Activated CD4-positive, alpha-beta T cell treated with anti-CD3 and anti-CD28 coated beads for 24 hours (primary cell): Measurements from ENCODE around the gene HOGA1.

ENCODE experiments used
- DNase-seq, 2 donors: peaks; one replicate each; pipeline ENCODE4 v3.0.0-alpha.2; 2020; ENCODE audit warnings: low read depth in 2 of 2

HOGA1 gene

DNA sequence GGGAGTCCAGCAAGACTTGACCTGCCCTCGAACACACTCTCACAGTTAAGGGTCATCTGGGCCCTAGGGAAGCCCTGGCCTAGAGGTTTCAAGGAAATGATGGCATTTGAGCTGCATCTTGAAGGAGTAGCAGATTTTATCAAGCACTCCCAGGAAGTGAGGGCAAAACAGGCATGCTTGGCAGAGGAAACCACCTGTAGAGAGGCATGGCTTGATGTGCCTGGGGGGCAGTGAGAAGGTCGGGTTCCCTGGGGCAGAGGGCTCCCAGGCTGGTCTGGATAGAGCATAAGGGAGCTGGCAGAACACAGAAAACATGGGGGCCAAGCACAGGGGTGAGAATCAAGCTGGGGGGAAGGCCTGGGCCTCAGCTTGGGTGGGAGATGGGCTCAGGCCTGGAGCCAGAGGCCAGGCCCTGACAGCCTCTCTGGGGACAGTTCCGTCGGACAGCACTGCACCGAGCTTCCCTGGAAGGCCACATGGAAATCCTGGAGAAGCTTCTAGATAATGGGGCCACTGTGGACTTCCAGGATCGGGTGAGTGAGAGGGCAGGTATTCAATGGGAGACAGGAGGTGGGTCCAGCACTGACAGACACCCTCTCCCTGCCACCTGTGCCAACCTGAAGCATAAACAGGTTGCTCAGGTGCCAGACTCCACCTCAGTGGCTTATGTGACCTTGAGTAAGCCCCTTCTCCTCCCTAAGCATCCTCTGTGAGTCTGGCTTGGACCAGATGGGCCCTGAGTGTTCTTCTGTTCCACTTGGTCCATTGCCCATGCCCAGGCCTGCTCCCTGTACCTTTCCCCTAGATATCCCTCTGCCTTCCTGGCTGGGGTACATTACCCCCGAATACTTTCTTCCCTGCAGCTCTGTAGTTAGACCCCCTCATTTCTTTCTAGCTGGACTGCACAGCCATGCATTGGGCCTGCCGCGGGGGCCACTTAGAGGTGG, 3.5 kb upstream of the HOGA1 start:
- DNase-seq, result no peak

DNA sequence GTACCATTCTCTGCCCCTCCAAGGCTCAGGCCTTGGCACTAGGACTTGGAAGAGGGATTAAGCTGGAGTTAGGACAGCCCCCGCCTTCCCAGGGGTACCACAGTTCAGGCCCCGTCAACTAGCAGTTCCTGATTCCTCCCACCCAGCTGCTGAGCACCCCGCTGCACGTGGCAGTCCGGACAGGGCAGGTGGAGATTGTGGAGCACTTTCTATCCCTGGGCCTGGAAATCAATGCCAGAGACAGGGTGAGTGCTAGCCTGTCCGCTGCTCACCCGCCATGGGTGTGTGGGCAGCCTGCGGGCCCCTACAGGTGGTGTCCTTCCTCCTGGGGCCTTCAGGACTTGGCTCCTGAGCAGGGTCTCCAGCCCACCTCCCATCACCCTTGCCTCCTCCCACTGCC, 2.0 kb upstream of the HOGA1 start:
- no peak for DNase-seq

DNA sequence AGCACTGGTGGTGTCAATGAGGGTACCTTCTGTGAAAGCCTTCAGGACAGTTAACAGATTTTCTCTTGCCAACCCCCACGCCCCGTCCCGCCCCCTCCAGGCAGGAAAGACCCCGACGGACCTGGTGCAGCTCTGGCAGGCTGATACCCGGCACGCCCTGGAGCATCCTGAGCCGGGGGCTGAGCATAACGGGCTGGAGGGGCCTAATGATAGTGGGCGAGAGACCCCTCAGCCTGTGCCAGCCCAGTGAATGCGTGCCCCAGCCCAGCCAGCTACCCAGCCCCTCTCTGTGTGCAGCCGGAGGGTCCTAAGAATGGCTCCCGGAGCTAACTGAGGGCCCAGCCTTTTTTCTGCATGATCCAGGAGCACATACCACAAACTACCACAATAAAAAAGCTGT, 713 bp upstream of the HOGA1 start:
- DNase-seq, result no peak

DNA sequence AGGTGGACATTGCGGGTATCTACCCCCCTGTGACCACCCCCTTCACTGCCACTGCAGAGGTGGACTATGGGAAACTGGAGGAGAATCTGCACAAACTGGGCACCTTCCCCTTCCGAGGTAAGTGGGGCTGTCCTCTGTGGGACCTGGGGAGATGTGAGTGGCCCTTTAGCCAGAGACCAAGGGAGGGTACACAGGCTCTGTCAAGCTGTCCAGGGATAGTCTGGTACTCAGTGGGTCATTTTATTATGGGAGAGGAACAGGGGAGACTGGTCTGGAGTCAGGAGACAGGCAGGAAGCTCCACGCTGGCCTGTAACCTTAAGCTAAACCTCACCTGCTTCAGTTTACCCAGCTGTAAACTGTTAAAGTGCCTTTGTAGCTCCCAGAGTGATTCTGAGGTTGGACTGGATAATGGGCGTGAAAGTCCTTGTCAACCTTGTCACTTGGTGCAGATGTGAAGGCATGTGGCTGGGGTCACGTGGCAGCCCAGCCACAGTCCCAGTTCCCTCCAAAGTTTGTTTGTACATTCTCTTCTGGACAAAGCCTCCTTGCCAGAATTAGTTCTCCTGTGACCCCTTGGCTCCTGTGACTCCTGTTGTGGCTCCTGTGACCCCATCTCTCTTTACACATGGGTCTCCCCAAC, 729 bp downstream of the HOGA1 start:
- no peak for DNase-seq

DNA sequence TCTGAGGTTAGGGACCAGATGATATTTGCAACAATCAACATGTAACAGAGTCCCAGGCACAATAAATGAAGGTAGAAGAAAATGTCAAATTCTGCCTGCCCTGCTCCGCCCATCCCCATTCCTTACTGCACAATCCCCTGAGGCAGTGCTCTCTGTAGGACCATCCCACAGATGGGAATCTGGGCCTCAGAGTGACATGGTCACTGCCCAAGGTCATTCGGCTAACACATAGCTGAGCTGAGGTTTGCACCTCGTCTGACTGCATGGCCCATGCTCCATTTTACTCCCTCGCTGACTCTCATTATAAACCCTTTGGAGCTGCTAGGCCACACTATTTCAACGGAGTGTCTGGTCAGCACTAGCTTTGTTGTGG, 1.2 kb downstream of the HOGA1 start:
- no peak for DNase-seq

DNA sequence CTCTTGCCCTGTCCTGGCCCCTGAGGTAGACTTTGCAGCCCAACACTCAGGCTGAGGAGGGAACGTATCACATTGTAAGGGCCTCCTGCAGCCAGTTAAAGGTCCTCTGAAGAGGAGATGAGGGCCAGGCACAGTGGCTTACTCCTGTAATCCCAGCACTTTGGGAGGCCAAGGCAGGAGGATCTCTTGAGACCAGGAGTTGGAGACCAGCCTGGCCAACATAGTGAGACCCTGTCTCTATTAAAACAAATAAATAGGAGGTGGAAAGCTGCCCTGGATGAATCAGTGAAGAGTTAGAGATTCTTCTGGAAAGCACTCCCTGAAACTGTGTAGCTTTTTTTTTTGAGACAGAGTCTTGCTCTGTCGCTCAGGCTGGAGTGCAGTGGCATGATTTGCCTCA, 3.0 kb downstream of the HOGA1 start:
- no peak for DNase-seq

DNA sequence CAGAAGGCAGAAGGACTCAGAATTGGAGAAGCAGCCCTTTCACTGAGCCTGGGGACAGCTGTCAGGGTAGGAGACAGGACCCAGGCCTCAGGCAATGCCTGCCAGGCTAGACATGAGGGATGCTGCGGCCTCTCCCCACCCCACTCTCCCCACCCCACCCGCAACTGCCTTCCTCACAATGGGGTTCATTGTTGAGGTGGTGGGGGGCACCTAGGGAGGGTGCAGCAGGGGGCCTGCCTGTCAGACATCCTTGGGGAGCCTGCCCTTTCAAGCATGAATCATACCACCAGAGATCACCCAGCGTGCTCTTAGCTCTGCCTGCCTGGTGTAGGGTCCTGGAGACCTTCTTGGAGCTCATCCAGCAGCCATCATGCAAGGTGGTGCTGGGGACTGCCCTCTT, 5.3 kb downstream of the HOGA1 start, which contains the start of gene C10orf62:
C10orf62 (plus strand) TSS at position 243 of the 400 bp plus-strand sequence. CDS start 177 bp downstream, outside the sequence.
- no peak for DNase-seq

DNA sequence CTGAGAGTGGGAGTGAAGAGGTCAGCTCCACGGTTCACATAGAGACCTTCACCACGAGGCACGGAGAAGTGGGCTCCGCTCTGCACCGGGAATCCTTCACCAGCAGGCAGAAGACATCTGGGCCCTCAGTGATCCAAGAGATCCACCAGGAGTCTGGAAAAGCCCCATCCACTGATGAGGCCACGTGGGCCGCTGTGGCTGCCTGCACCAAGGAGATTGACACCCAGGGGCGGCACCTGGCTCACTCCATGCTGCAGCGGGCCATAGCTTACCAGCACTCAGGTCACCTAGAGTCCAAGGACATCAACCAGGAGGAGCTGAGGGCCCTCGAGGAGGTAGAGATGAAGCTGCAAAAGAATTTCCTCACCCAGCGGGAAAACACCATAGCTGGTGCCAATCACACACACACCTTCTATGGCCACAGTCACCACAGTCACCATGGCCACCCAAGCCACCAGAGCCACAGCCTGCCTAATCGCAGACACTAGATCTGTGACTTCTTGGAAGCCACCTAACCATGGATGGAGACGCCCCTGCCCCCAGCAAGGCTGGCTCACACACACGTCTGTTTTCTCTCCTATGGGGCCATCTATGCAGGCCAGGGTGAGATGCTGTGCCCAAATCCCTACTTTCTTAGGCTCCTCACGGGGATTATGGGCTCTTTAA, 6.0 kb downstream of the HOGA1 start:
- no peak for DNase-seq

DNA sequence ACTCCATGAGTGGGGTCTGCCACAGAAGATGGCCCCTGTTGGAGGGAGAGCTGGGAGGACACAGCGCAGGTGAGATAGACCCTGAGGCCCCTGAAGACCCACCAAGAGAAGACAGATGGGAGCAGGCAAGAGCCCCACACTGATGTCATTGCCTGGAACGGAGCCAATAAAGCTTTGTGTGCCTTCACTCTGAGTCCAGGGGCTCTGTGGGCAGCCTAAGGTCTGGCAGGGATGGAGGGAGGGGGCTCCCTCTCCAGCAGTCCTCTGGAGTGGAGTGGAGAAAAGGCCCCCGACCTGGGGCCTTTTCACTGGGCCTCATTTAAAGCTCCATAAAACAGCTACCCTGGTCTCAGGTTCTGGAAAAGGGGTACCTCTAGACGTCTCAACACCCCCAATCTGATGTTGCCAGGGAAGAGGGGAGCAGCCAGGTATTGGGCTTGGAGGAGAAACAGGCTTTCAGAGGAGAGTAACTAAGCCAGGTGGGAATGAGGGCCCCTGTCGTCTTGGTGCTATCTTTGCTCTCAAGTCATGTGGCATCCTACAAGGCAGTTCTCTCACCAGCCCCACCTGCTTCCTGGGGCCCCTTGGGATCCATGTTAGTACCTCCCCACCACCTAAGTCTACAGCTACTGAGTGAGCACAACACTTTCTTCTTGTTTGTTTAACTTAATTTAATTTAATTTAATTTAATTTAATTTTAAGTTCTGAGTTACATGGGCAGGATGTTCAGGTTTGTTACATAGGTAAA, 6.7 kb downstream of the HOGA1 start:
- no peak for DNase-seq

DNA sequence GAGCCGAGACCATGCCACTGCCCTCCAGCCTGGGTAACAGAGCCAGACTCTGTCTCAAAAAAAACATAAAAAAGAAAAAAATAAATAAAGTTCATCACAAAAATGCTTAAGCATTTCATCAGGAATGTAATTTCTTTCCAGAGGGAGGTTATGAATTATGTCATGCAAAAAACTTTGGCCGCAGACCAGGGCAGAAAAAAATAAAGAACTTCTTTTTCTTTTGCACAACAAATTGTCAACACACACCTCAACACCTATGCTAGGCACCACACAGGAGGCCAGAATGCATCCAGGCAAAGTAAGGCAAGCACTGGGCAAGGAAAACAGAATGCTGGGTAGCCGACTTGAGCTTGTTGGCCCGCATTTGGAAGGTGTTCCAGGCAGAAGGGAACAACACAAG, 9.2 kb downstream of the HOGA1 start:
- DNase-seq, result no peak

DNA sequence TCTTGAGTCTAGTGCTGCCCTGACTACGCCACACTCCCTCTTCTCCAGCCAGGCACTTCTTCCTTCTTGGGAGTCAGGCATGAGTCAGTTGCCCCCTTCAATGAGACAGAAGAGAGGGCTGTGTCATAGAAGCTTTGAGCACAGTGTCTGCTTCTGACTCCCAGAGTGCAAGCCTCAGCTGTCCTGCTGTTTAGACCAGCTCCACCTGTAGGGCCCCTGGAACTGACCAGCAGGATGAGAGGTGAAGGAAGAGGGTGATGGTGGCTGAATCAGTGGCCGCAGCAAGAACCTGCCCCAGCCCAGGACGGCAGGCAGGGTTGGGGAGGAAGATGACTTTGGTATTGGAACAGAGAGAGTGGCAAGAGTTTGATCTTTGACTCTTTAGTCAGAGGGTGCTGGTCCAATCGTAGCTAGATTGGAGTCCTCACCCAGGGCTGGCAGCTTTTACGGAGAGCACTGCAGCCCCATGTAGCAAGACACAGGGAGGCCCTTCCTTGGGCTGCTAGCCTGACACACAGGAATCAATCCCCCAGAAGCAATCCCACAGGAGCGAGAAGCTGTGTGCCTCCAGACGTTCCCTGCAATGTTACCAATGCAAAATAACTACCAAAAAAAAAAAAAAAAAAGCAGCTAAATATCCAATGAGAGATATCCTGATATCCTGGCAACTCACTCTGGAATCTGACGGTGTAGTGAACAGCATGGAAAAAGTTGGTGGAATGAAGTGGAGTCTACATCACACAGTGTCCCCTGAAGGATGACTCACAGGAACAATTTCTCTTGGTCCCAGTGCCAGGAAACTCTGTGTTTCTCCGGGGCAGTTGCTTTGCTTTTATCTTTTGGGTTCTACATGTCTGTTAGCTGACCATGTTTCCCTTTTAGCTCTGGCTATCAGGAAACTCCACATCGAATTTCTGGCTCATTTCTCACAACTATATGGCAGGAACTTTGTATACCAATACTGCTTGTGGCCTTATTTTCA, 12.2 kb downstream of the HOGA1 start:
- DNase-seq, result no peak

DNA sequence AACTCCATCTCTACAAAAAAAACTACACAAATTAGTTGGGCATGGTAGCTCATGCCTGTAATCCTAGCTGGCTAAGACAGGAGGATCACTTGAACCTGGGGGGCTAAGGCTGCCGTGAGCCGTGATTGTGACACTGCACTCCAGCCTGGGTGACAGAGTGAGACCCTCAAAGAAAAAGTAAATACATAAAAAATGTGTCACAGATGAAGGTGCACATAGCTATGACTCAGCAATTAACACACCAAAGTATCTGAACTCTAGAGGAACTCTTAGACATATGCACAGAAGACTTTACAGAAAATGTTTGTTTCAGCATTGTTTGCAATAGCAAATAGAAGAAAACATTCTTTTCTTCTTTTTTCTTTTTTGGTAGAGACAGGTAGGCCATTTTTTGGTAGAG, 13.6 kb downstream of the HOGA1 start:
- no peak for DNase-seq

DNA sequence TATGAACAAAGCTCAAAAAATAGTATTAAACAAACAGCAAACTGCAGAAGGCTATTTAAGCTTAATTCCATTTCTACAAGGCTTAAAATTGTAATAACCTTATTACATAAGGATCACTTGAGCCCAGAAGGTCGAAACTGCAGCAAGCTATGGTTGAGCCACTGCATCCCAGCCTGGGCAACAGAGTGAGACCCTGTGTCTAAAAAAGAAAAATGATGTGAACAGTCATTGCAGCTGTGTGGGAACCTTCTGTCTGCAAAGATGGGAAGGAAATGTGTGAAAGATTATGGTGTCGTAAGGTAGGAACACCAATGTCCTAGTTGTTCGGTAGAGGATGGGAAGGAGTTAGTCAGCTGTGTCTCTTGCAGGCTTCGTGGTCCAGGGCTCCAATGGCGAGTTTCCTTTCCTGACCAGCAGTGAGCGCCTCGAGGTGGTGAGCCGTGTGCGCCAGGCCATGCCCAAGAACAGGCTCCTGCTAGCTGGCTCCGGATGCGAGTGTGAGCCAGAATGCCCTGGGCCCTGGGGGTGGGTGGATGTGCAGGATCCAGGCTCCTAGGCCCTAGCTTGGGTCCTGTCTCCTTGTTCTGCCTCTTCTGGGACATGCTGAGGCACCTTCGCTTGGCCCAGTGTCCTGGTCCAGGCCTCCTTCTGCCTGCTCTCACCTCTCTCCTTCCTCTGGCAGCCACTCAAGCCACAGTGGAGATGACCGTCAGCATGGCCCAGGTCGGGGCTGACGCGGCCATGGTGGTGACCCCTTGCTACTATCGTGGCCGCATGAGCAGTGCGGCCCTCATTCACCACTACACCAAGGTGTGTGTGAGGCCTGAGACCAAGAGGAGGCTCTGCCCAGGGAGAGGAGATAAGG, 14.4 kb downstream of the HOGA1 start:
- DNase-seq, result no peak

DNA sequence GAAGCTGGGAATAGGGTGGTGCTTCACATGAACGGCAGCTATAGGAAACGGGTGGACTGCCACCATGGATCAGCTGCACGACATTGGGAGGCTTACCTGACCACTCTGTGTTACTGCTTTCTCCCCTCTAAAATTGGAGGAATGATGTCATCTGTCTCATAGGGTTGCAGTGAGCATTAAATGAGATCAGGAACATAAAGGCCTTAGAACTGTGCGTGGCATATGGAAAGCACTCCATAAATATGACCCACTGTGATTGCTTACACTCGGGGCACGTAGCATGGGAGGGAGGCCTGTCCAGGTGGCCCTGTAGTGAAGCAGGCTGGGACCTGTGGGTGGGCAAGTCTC, 15.1 kb downstream of the HOGA1 start:
- DNase-seq, result no peak

DNA sequence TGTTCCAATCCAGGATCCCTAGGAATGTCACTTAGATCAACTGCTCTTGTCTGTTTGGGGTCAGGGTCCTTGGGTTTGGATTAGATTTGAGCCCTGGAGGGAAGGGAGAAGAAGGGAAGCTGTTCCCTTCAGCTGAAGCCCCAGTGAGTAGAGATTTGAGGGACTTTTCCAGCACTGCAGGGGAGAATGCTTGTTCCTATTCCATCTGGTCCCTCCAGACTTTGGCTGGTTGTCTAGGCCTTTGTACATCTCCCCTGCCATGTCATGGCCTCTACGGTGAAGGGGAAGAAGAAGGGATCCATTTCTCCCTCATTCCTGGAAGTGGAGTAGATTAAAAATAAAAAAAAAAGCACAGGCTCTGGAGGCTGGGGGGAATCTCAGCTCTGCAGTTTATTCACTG, 16.4 kb downstream of the HOGA1 start:
- no peak for DNase-seq

DNA sequence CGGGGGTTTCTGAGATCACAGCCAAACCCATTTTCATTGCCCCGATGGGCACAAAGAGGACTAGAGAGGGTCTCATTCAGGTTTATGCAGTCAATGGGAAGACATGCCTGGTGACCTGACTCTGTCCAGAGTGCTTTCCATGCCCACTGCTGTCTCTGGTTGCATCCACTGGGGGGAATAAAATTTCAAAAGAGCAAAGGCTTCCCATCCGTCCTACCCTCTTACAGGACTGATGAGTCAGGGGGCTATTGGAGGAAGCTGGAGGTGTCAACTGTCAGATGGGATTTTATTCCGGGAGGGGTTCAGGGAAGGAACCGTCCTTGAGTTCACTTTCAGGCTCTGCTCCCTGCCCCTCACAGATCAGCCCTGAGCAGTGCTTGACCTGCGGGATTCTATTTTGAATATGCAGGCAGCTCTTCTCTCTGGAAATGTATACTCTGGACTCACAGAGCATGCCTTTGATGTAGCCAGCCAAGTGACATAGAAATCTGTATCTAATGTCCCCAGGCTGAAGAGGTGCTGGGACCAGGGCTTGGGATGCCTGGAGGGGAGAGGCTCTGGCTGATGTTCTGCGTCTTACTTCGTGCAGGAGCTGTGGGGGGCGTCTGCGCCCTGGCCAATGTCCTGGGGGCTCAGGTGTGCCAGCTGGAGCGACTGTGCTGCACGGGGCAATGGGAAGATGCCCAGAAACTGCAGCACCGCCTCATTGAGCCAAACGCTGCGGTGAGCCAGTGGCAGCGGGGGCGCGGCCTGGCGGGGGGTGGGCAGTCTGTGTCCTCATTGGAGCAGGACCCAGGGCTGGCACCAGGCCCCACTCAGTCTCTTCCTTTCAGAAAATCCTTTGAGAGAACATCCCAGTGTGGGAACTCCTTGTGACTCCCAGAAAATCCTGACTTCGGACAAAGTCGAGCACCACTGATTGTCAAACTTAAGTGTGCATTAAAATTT, 17.4 kb downstream of the HOGA1 start:
- DNase-seq, result no peak

DNA sequence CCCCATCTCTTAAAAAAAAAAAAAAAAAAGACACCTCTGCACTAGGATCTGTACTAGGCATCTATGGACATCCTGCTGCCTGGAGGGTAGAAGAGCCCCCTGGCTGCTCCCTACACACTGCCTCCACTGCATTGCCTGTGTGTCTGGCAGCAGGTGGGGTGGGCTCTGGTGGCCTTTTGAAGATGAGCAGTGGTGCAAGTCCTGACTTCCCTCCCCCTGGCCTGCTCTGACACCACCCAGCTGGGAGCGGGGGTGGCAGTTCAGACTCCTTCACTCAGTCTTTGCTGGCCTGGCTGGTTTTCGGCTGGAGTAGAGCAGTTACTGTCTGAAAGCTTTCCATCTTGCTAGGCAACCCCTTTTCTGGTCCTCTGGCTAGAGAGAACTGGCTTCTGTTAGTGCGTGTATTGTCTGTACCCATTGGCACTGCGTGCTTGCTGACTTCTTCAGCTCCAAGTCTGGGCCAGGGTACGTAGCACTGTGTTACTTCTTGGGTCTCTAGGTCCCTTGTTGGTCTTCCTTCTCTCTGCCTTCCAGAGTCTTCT, 23.0 kb downstream of the HOGA1 start:
- no peak for DNase-seq

DNA sequence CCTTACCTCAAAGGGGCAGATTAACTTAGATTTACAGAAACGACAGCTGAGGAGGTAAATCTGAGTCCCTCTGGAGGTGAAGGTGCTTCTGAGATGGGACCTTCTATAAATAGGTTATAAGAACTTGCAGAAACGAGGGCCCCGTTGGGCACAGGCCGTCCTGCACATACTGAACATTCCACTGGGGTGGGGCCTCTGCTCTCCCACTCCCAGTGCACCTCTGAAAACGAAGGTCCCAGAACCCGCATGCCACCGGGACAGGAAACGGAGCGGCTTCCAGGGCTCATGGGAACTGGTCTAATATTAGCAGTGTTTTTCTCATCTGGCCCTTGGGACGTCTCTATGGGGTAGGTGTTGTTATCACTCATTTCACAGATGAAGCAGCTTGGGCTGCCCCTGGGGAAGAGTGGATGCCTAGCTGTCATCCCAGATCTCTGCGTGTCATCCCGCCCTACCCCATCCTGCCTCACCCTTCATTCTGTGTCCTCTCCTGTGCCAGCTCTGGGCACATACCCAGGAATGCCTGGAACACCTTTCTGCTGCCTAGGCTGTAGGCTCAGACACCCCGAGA, 24.9 kb downstream of the HOGA1 start:
- DNase-seq, result no peak
